Measurements from ENCODE around the gene TSPY8.
"Not testable (repeated sequence)": the region's sequence is repeated elsewhere in the genome, so short reads cannot be mapped to it uniquely, and the experiment has no call there.

Gene TSPY8

GRCh38 chrY:9357497-9357896, at the start of gene TSPY8:
TSPY8 (plus strand) TSS chrY:9357797; CDS start chrY:9357843, 46 bp downstream.
- DNase-seq (ENCODE audit: low read depth, low spot score), result not testable (repeated sequence)

DNA sequence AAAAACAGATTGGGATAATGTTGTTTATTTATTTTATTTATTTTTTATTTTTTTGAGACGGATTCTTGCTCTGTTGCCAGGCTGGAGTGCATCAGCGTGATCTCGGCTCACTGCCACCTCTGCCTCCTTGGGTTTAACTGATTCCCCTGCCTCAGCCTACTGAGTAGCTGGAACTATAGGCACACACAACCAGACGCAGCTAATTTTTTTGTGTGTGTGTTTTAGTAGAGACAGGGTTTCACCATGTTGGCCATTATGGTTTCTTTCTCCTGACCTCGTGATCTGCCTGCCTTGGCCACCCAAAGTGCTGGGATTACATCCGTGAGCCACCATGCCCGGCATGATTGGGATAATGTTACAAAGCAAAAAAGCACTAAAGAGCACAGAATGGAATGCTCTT, 36.6 kb upstream of the TSPY8 start:
- no peak for DNase-seq (ENCODE audit: low read depth, low spot score)

GRCh38 chrY:9337164-9337563, 20.4 kb upstream of the TSPY8 start, which contains the start of gene TSPY4:
TSPY4 (plus strand) TSS chrY:9337464; CDS start chrY:9337510, 46 bp downstream.
- DNase-seq (ENCODE audit: low read depth, low spot score), result not testable (repeated sequence)

- DNase-seq (ENCODE audit: low read depth, low spot score), result not testable (repeated sequence)
Observed at GRCh38 chrY:9396527-9396926, 38.9 kb downstream of the TSPY8 start.

GRCh38 chrY:9398121-9398520, 40.5 kb downstream of the TSPY8 start, which contains the start of gene TSPY3:
TSPY3 (plus strand) TSS chrY:9398421; CDS start chrY:9398467, 46 bp downstream.
- not testable (repeated sequence) for DNase-seq (ENCODE audit: low read depth, low spot score)
